ENCODE data around the gene XPO6. TPM values are rescaled to one million over a fixed set of nuclear protein-coding genes. Genes with fewer than 3 reads are reported as not detected.
A peak's percentile ranks its signal among the peaks of the same experiment; 100 is the strongest.

XPO6 gene
- total RNA-seq, 2 donors from 2014 or later: 212 to 386 TPM

DNA sequence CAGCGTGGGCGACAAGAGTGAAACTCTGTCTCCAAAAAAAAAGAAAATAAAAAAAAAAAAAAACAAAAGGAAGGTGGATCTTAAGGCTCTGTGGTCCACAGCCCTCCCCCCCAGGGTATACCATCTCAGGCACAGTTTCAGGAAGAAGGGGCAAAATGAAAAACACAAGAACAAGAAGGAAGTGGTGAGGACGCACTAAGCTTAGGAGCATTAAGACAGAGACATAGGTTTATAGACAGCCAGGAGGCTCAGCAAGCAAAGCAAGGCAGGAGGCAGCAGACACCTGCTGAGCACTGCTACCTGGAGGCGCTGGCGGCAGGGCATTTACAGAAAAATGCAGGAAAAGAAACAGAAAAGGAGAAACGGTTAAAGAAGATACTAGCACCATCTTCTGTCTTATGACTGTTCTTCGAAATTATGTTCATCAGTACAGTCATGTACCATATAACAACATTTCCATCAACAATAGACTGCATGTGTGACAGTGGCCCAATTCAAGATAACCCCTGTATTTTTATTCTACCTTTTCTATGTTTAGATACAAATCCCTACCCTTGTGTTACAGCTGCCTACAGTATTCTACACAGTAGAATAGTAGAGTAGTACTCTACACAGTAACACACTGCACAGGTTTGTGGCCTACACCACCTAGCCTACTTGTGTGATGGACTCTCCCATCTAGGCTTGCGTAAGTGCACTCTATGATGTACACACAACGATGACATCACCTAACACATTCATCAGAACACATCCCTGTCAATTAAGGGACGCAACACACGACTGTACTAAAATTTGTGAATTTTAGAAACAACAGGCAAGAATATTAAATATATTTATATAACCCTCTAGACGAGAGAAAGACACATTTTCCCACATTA lies 62.5 kb downstream of the XPO6 start:
- Mint-ChIP-seq H3K4me1 (ENCODE audit: low read depth in 2 of 2) (peaks cover 46 to 47% of the 10 kb centered on the region in 2 donors), H3K4me3 (no peak overlapping the region)
- DNase-seq (ENCODE audit: low spot score): no peak

DNA sequence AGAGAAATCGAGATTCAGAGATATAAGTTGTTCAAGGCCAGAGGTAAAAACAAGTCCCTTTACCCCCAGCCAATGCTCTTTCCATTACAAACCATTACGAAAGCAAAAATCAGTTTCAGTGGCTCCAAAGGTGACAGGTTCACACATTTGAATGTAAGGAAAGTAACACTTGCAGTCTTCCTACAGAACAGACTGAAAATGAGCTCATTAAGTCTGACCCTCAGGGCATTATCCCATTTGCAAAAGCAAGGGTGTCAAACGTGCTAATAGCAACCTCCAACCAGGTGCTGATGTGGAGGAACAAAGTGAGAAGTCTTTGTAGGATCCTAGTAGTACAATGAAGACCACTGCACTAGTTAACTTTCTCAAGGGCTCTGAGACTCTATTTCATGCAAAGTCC lies 65.2 kb downstream of the XPO6 start:
- Mint-ChIP-seq H3K27me3 (no peaks in the 10 kb centered on the region), H3K9me3 (no peaks in the 10 kb centered on the region), H3K27ac (peak overlapping the region; percentile 59 to 97), H3K4me1 (ENCODE audit: low read depth in 2 of 2) (peaks cover 60 to 65% of the 10 kb centered on the region in 2 donors), H3K36me3 (peaks cover 40% of the 10 kb centered on the region), H3K4me3 (peak overlapping the region; percentile 37)
- DNase-seq (ENCODE audit: low spot score) (no peak), ATAC-seq (peak; percentile 37 to 61)

More for the DNA sequence above, 62.5 kb downstream of the XPO6 start:
- peak overlapping the region; percentile 2 to 61 for H3K27ac Mint-ChIP-seq
- peak; percentile 81 to 83 for ATAC-seq
- H3K36me3 Mint-ChIP-seq: peaks cover 43% of the 10 kb centered on the region
- H3K9me3 Mint-ChIP-seq: no peaks in the 10 kb centered on the region
- no peaks in the 10 kb centered on the region for H3K27me3 Mint-ChIP-seq

DNA sequence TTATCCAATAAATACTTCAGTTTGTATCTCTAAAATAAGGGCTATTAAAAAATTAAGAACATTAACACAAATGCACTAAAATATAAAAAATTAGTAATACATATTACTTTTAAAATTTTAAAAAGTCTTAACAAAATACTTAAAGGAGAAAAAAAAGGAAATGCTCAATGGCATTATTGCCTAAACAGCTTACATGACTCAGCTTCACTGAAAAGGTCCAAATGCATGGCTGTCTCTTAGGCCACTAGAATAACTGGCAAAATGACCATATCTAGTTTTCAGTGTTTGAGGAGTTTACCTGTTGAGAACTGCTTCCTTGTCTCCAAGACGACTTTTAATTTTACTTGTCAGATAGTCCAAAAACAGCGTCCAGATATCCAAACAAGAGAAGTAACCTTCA lies 66.0 kb downstream of the XPO6 start:
- H3K4me1 Mint-ChIP-seq (ENCODE audit: low read depth in 2 of 2): peaks cover 63 to 66% of the 10 kb centered on the region in 2 donors
- H3K4me3 Mint-ChIP-seq: no peak overlapping the region
- DNase-seq (ENCODE audit: low spot score) (no peak), ATAC-seq (no peak)
- no peaks in the 10 kb centered on the region for H3K9me3 Mint-ChIP-seq
- no peaks in the 10 kb centered on the region for H3K27me3 Mint-ChIP-seq
- H3K27ac Mint-ChIP-seq: peak overlapping the region; percentile 59 to 97
- peaks cover 32% of the 10 kb centered on the region for H3K36me3 Mint-ChIP-seq

DNA sequence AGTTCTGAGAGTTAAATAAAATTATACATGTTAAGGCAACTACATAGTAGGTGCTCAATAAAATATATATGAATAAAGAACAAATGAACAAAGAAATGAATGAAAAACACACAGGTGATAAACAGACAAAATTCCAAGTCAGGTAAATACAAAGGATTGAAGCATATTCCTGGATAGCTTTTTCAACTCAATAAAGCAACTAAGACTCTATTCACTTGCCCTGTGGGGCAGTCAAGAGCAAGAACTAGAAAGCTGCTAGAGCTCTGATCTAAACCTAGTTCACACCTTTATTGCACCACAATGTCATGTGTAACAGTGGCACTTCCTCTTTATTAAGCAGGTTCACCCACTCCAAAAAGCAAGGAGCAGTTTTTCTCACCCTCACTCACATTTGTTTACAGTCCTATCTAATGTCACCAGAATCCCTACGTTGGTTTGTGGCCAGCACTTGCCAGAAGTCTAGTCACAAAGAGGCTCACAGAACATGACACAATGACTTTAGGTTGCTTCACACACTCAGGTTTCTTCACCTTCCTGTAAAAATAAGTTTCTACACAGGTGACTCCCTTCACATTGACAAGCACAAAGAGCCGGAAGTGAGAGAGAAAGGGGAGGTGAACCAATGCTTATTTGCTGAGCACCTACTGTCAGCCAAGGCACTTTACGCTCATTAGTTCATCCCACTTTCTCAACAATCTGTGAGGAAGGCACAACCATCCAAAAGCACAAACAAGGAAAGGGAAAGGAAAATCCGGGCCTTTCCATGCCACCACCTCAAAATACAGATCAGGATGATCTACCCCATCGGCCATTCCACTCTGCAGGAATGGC lies 70.8 kb downstream of the XPO6 start:
- H3K4me3 Mint-ChIP-seq: peak overlapping the region; percentile 89
- H3K27me3 Mint-ChIP-seq: no peaks in the 10 kb centered on the region
- H3K36me3 Mint-ChIP-seq: peaks cover 10% of the 10 kb centered on the region
- H3K4me1 Mint-ChIP-seq (ENCODE audit: low read depth in 2 of 2): peaks cover 62 to 70% of the 10 kb centered on the region in 2 donors
- no peaks in the 10 kb centered on the region for H3K9me3 Mint-ChIP-seq
- peak; percentile 87 for DNase-seq (ENCODE audit: low spot score)
- H3K27ac Mint-ChIP-seq: peak overlapping the region; percentile 95 to 97
- ATAC-seq: peak; percentile 90 to 94

DNA sequence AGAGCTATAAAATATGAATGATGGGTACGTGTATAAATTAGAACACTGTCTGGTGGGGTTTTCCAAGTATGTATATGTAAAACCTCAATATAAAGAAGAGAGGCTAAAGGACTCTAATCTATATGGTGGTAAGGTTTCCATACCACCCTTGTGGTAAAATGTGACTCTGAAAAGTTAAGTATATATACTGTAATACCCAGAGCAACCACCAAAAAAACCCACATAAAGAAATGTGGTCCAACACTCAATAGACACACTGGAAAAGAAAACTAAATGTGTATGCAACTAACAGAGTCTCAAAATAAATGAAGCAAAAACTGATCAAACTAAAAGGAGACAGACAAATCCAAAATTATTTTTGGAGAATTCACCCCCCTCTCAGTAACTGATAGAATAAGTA lies 72.2 kb downstream of the XPO6 start:
- H3K4me1 Mint-ChIP-seq (ENCODE audit: low read depth in 2 of 2): peaks cover 53 to 69% of the 10 kb centered on the region in 2 donors
- no peaks in the 10 kb centered on the region for H3K9me3 Mint-ChIP-seq
- peak overlapping the region; percentile 95 to 97 for H3K27ac Mint-ChIP-seq
- H3K4me3 Mint-ChIP-seq: peak overlapping the region; percentile 65
- H3K36me3 Mint-ChIP-seq: peaks cover 10% of the 10 kb centered on the region
- H3K27me3 Mint-ChIP-seq: no peaks in the 10 kb centered on the region
- peak in 1 of 2 donors; percentile 40 for ATAC-seq
- DNase-seq (ENCODE audit: low spot score): no peak

DNA sequence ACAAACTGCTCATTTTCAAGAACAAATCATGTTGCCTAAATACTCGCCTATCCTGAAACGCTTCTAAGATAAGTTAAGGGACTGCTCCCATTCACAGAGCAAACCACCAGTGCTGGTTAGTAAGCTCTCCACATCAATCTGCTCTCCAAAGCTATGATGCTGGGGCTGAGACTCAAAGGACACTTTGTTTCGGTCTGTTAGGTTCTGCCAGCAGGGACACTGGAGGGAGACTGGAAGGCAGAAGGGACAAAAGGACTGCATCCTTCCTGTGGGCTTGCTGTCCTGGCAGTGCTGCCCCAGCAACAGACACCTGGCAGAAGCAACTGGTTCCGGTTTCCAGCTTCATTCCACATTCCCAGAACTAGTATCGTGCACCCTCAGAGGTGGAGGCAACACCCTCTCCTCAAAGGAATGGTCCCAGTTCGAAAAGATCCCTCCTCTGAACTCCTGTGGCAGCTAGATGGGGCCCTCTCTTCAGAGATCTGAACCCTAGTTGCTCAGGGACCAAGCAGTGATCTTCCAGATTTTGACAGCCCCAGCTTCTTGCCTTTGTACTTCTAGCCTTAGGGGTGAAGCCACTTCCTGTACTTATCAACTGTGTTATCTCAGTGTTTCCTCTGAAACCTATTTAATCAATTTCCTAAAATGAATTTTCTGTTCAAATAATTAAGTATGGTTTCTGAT lies 74.9 kb downstream of the XPO6 start:
- Mint-ChIP-seq H3K9me3 (no peaks in the 10 kb centered on the region), H3K36me3 (peaks cover 10% of the 10 kb centered on the region), H3K27me3 (no peaks in the 10 kb centered on the region), H3K4me3 (no peak overlapping the region), H3K4me1 (ENCODE audit: low read depth in 2 of 2) (peaks cover 44 to 53% of the 10 kb centered on the region in 2 donors), H3K27ac (peak overlapping the region; percentile 95 to 97)
- no peak for ATAC-seq
- no peak for DNase-seq (ENCODE audit: low spot score)

DNA sequence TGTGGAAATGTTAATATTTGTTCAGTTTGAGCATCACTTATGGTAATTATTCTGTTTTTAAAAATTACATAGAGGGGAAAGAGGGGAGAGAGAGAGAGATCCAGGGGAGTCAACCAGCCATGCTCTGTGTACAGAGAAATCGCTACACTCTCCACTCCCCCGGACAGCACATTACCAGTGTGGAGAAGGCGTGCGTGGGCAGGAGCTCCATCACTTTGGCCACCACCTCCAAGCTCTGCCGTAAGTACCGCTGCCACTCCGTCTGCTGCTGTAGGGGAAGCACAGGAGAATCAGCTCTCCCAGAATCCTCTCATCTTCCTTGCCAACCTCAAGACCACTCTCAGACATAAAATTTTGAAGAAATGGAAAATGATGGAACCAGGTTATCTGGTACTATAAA lies 78.1 kb downstream of the XPO6 start:
- H3K4me1 Mint-ChIP-seq (ENCODE audit: low read depth in 2 of 2): peaks cover 28 to 30% of the 10 kb centered on the region in 2 donors
- peaks cover 26% of the 10 kb centered on the region for H3K36me3 Mint-ChIP-seq
- no peaks in the 10 kb centered on the region for H3K27me3 Mint-ChIP-seq
- no peak overlapping the region for H3K4me3 Mint-ChIP-seq
- ATAC-seq (no peak), DNase-seq (ENCODE audit: low spot score) (no peak)
- no peaks in the 10 kb centered on the region for H3K9me3 Mint-ChIP-seq
- H3K27ac Mint-ChIP-seq: no peak overlapping the region

DNA sequence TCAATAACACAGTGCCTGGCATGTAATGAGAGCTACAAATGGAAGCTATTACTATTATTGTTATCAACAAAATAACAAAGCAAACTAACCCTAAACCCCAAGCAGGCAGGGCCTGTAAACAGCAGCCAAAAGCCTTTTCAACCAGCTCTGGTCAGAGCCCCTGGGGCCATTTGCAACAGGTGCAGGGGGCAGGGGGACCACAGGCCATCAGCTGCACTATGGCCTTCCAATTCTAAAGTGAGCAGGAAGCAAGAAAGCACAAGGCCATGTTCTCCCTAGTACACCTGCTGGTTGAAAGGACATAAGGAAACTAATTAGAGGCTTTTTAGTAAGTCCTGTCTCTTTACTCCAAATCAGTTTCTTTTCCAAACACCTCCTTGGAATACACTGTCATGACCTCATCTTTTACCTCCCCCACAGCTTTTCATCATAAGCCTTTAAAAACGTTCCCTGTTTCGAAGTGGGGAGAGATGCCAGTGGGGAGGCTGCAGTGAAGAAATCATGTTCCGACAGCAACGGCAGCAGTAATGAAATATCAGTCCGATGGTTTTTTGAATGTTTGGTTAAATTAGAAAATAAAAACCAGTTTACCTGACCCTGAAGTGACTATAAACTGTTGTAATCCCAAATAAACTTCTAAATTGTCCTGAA lies 79.9 kb downstream of the XPO6 start:
- Mint-ChIP-seq H3K4me3 (no peak overlapping the region), H3K27ac (no peak overlapping the region), H3K36me3 (peaks cover 26% of the 10 kb centered on the region), H3K27me3 (no peaks in the 10 kb centered on the region), H3K9me3 (no peaks in the 10 kb centered on the region), H3K4me1 (ENCODE audit: low read depth in 2 of 2) (peaks cover 12 to 24% of the 10 kb centered on the region in 2 donors)
- ATAC-seq (no peak), DNase-seq (ENCODE audit: low spot score) (no peak)

DNA sequence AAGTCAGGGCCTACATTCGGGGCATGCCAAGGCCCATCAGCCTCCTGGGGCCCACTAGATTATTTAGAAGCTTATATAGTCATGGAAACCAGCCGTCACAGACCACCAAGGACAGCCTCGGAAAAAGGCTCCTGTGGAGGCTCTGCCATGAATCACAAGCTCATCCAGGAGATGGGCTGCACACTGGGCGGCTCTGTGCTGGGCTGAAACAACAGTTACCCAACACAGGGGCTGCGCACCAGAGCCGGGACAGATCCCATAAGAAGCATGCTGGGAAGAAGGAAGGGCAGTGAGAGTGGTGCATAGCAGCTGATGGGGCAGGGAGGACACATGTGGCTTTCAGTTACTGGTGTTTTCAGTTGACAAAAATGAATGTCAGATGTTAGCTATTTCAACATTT lies 80.6 kb downstream of the XPO6 start:
- no peaks in the 10 kb centered on the region for H3K9me3 Mint-ChIP-seq
- ATAC-seq: no peak
- no peaks in the 10 kb centered on the region for H3K27me3 Mint-ChIP-seq
- peaks cover 5 to 22% of the 10 kb centered on the region in 2 donors for H3K4me1 Mint-ChIP-seq (ENCODE audit: low read depth in 2 of 2)
- DNase-seq (ENCODE audit: low spot score): no peak
- H3K4me3 Mint-ChIP-seq: no peak overlapping the region
- peaks cover 26% of the 10 kb centered on the region for H3K36me3 Mint-ChIP-seq
- H3K27ac Mint-ChIP-seq: no peak overlapping the region

DNA sequence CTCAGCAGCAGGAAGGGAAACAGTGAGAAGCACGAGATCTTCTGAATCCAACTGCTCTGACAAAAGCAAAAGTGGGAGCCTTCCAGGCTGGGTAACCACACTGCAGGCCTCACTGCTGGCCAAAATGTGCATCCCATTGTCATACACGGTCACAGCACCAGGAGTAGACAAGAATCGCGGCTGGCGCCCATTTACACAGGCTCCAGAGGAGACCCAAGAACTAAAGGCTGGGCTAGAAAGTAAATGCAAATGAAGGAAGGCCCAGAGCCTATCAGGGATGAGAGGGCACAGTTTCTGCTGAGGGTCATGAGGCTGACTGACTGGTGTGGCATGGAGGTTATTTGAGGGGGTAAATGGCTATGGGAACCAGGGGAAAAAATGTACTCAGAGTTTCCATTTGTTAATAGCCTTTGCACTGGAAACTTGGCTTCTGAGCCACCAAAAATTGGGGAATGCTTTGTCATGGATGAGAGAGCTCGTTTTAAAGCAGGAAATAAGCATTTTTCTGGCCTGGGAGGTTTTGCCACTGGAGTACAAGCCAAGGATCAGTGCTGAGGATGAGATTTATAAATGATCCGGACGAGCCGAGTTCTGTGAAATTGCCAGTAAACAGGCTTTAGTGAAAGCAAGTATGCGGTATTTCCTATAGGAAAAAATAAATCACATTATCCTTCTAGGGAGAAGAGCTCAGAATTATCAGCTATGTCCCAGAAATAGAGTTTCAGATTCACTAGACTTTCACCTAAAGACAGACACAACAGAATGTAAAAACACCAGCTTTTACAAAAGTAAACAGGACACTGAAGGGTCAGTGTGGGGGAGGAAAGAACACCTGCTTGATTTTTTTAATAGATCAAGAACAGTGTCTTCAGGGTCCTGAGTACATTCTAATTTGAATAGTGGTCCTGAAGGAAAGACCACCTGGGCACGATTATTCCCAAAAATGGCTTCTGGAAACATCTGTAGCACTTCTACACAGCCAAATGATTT lies 81.4 kb downstream of the XPO6 start:
- no peaks in the 10 kb centered on the region for H3K9me3 Mint-ChIP-seq
- DNase-seq (ENCODE audit: low spot score): no peak
- no peak for ATAC-seq
- H3K36me3 Mint-ChIP-seq: peaks cover 26% of the 10 kb centered on the region
- H3K27me3 Mint-ChIP-seq: no peaks in the 10 kb centered on the region
- no peak overlapping the region for H3K4me3 Mint-ChIP-seq
- H3K27ac Mint-ChIP-seq: peak overlapping the region; percentile 20 to 74
- peaks cover 0 to 29% of the 10 kb centered on the region in 2 donors for H3K4me1 Mint-ChIP-seq (ENCODE audit: low read depth in 2 of 2)

DNA sequence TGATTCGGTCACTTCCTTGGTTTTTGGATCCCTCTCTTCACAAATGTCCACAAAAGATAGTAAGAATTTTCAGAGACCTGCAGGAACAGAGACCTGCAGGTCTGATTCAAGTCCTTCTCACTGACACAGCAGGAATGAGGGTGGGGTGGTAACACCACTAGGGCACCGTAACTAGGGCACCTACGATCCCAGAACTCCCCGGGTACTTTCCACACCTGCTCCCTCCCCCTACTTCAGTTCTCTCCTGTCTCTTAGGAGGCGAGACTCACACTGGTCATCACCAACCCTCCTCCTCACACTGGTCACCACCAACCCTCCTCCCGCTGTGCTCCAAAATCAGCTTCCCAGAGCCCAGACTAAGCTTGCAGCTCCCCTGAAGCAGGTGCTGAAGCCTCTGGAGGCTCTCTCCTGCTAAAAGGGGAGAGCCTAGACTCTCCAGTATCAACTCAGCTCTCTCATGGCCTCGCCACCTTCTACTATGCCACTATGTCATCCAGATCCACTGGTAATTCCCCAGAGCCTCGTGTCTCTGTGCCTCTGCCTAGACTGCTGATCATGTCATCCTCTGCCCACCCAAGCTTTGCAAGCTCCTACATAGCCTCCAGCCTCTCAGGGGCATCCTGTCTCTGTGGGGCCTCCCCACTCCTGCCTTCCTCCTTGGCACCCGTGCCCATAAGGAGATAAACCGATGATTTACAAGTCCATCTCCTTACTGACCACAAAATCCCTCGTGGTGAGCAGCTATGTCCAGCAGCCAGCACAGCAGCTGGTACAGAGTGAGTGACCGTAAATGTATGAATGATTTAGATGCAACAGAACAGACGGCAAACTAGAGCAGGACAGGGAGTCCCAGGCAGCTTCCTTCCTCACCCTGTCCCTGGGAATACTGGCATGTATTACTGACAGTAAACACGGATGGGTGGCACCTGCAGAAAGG lies 84.8 kb downstream of the XPO6 start:
- Mint-ChIP-seq H3K27ac (peak overlapping the region in 1 of 2 donors; percentile 74), H3K27me3 (no peaks in the 10 kb centered on the region), H3K4me1 (ENCODE audit: low read depth in 2 of 2) (peaks cover 0 to 29% of the 10 kb centered on the region in 2 donors), H3K9me3 (no peaks in the 10 kb centered on the region), H3K36me3 (peaks cover 26% of the 10 kb centered on the region), H3K4me3 (no peak overlapping the region)
- DNase-seq (ENCODE audit: low spot score) (no peak), ATAC-seq (peak in 1 of 2 donors; percentile 40)
